Tibial nerve (tissue), 3 donors: ENCODE measurements around the gene FANCC.

Experiments
- POLR2A ChIP-seq, 2 donors: fragments of 450-650 bp; IDR thresholded peaks; one replicate each; pipeline ENCODE4 v1.6.1; 2017; ENCODE audit warnings: antibody characterized with exemption in 2 of 2, mild to moderate bottlenecking in 2 of 2, moderate library complexity in 2 of 2
- TF ChIP-seq, protein P1 (sequence below), 5 experiments: fragments of 200-600 bp in 3 of 5; fragments of 450-650 bp in 2 of 5; sonication (generic) in 3 of 5; IDR thresholded peaks; one replicate each; pipeline ENCODE4 v1.5.1; 2016 to 2019; ENCODE audit warnings: antibody characterized with exemption in 5 of 5, mild to moderate bottlenecking in 3 of 5, moderate library complexity in 2 of 5

DNA sequence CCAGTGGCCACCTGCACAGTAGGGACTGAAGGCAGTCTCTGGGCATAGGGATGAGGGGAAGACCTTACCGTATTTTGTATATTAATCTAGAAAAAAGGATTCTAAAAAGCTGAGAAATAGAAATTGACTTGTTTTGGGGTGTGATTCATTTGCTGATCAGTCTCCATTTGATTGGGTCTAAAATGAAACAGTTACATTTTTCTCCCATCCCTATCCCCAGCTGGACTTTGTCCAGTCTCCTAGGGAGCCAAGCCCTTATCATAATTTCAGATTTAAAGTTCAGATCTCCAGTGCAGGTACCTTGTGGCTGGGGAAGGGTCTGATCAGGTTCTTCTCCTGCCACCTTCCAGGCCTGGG is 240.8 kb downstream of the FANCC start:
- TF ChIP-seq, protein P1, sequence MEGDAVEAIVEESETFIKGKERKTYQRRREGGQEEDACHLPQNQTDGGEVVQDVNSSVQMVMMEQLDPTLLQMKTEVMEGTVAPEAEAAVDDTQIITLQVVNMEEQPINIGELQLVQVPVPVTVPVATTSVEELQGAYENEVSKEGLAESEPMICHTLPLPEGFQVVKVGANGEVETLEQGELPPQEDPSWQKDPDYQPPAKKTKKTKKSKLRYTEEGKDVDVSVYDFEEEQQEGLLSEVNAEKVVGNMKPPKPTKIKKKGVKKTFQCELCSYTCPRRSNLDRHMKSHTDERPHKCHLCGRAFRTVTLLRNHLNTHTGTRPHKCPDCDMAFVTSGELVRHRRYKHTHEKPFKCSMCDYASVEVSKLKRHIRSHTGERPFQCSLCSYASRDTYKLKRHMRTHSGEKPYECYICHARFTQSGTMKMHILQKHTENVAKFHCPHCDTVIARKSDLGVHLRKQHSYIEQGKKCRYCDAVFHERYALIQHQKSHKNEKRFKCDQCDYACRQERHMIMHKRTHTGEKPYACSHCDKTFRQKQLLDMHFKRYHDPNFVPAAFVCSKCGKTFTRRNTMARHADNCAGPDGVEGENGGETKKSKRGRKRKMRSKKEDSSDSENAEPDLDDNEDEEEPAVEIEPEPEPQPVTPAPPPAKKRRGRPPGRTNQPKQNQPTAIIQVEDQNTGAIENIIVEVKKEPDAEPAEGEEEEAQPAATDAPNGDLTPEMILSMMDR (IDR thresholded peaks at IDR 0.05) = no peak
- no peak for TF ChIP-seq POLR2A (IDR thresholded peaks at IDR 0.05)
